HG03432 (cell line): ENCODE results near the gene PDE11A.
A peak's percentile ranks its signal among the peaks of the same experiment; 100 is the strongest.
"Not testable (repeated sequence)": the region's sequence is repeated elsewhere in the genome, so short reads cannot be mapped to it uniquely, and the experiment has no call there.

Experiments used
- ATAC-seq: cut with Tn5 transposase; IDR thresholded peaks from one replicate; pipeline ENCODE4 v1.9.1; 2021; ENCODE audit warnings: mild to moderate bottlenecking, moderate library complexity; ENCODE audit not compliant: unreplicated experiment

The PDE11A gene

GRCh38 chr2:178012639-178013038 lies 59.9 kb downstream of the PDE11A start:
- no peak for ATAC-seq

DNA sequence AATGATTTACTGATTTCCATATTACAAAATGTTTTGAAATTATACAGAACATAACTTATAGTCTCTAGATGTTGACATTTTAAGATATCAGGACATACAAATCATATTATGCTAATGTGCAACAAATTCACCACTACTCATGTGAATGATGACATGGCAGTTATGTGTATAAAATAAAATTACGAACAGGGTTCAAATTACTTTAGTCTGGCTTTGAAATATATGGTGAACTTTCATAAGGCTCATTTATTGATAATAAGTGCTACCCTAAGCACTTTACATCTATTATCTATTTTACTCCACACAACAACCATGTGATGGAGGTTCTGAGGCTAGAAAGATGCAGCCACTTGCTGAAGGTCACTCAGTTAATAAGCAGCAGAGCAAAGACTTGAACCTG lies 62.8 kb downstream of the PDE11A start:
- no peak for ATAC-seq

- ATAC-seq, result no peak
Observed at GRCh38 chr2:178008636-178009289, 63.8 kb downstream of the PDE11A start.

DNA sequence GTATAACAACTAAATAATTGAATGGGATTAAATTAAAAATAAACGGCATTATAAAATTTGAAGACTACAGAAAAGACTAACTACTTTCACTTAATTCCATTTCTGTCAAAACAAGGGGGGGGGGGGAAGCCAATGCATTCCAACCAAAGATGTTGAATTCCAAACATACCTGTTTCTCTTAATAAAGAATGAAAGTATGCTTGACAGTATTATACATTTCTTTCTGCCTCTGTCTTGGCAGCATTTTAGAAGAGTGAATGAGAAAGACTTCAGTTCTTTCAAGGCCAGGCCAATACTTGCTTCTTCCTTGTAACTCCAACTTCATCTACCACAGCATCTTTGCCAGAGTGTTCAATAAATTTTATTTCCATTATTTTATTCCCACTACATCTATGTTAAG lies 65.9 kb downstream of the PDE11A start:
- ATAC-seq, result no peak

DNA sequence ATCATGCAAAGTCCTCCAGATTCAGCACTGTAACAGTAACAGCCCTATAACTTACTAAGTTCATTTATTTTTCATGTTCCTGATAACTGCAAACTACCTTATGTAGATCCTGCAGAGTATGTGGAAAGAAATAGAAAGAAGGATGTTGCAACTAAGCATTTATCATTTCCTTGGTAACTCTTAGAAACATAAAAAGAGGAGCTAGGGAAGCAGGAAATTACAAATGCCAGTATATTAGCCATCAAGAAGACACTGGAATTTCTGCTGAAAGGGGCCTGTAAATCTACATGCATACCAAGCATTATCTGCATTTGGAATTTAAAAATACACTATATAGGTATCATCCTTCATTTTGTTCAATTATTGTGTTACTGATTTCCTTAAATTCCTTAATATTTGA lies 66.8 kb downstream of the PDE11A start:
- no peak for ATAC-seq

GRCh38 chr2:178002038-178002437 lies 70.5 kb downstream of the PDE11A start:
- ATAC-seq, result no peak

GRCh38 chr2:177998996-177999395 lies 73.6 kb downstream of the PDE11A start:
- no peak for ATAC-seq

DNA sequence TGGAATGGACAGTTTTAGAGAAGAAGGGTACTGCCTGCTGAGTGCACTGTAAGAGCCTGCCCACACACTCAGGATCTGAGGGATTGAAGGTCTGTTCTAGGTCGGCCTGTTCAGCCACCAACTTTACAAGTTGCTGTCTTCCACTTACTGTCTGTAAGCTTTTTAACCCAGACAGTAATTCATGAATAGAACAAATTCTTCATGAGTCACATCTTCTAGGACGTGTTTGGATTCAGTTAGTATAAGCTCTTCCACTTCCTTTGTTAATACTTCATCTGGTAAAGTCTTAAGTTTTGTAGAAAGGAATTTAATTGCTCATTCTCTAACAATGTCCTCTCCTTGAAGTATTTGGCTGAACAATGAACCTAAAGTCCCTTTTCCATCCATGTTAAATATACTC lies 74.6 kb downstream of the PDE11A start:
- no peak for ATAC-seq

DNA sequence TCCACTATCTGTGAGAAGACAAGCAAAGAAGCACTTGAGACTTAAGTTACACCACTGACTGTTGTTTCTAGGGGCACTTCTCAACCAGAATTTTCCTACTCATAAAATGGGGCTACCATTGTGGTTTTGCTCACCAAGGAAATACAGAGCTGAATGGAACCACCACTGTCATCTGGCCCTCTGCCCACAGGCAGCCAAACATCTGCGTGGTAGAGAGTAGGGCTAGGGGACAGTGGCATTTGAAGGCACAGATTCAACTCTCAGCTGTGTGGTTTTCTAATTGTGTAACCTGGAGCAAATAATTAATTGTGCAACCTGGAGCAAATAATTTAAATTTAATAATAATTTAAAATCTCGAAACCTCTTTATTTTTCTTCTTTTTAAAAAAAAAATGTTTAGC lies 79.6 kb downstream of the PDE11A start:
- ATAC-seq, result no peak

GRCh38 chr2:177989029-177989885 lies 83.3 kb downstream of the PDE11A start:
- no peak for ATAC-seq

DNA sequence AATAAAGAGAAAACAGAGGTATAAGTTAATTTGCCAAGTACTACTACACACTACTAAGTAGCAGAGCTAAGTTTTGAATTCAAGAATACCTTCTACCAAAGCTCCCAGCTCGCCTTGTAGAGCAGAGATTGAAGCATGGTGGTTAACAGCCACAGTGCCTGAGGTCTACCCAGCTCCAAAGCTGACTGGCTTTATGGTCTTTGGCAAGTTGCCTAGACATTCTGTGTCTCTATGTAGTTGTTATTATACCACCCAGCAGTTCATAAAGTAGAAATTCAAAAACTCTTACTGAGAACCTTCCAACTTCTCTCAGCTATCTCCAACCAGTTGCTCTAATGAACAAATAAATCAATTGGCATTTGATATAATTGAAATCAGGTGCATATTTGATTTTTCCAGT lies 87.8 kb downstream of the PDE11A start:
- no peak for ATAC-seq

GRCh38 chr2:177983183-177983788 lies 89.3 kb downstream of the PDE11A start:
- peak; percentile 81 for ATAC-seq

- ATAC-seq, result no peak
Observed at GRCh38 chr2:177972782-177973181, 99.8 kb downstream of the PDE11A start.

DNA sequence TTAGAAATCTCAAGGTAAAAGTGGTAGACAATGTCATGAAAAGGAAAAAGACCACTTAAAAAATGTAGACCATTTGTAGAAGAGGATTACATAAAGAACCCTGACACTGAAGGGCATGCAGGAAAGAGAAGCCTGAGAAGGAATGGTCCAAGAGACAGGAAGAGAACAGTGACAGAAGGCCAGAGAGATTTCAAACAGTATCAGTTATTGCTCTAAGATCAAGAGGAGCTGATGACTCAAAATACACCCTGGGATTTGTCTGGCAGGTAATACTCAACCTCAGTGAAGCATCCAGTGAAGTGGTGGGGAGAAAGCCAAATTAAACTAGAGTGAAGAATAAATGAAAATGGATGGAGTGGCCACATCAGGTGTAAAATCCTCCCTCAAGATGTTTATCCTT lies 100.5 kb downstream of the PDE11A start:
- ATAC-seq, result no peak

GRCh38 chr2:177970670-177971454 lies 101.7 kb downstream of the PDE11A start:
- ATAC-seq, result no peak

DNA sequence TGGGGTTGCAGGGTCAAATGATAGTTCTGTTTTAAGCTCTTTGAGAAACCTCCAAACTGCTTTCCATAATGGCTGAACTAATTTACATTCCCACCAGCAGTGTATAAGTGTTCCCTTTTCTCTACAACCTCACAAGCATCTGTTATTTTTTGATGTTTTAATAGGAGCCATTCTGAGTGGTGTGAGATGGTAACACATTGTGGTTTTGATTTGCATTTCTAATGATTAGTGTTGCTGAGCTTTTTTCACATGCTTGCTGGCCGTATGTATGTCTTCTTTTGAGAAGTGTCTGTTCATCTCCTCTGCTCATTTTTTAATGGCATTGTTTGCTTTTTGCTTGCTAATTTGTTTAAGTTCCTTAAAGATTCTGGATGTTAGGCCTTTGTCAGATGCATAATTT lies 107.7 kb downstream of the PDE11A start:
- no peak for ATAC-seq

DNA sequence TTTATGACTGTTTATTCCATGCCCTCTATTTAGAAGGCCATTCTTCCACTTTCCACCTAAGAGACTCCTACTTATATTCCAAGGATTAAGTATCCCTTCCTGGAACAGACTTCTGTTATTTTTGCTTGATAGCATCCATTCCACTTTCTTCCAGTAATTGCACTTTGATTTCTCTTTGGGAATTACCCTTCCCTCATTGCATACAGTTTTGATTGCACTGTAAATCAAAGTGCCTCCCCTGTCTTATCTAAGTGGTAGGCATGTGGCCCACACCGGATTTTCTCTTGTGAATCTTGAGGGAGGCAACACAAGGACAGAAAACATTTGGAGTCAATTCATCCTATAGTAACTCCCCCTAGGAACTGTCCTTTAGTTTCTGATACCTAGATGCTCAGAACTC lies 120.4 kb downstream of the PDE11A start:
- no peak for ATAC-seq

- not testable (repeated sequence) for ATAC-seq
Observed at GRCh38 chr2:177947598-177947997, 125.0 kb downstream of the PDE11A start.

GRCh38 chr2:177944530-177944929 lies 128.0 kb downstream of the PDE11A start:
- not testable (repeated sequence) for ATAC-seq

DNA sequence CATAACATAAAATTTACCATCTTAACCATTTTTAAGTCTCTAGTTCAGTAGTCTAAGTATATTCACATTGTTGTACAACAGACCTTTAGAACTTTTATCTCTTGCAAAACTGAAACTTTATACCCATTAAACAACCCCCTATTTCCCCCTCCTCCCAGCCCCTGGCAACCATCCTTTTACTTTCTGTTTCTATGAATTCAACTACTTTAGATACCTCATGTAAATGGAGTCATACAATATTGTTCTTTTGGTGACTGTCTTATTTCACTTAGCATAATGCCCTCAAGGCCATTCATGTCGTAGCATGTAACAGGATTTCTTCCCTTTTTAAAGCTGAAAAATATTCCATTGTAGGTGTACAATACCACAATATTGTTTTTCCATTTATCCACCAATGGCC lies 129.8 kb downstream of the PDE11A start:
- no peak for ATAC-seq

- no peak for ATAC-seq
Observed at GRCh38 chr2:177939211-177939610, 133.4 kb downstream of the PDE11A start.
